ENCODE measurements around the gene IL1F10. TPM values are rescaled to one million over a fixed set of nuclear protein-coding genes. Genes with fewer than 3 reads are reported as not detected.

The IL1F10 gene
- total and polyA plus RNA-seq, 2 donors (not counting 3 experiments of a cell fraction or from before 2014, with no cell fraction given): not detected

GRCh38 chr2:113041871-113042270, 25.9 kb upstream of the IL1F10 start:
- H4K20me1 ChIP-seq (replicated peaks; ENCODE audit: control insufficient read depth, extremely low read depth, insufficient read depth, low read length): no peaks in the 10 kb centered on the region
- DNase-seq (ENCODE audit: low read depth, low spot score): no peak
- H3K9me3 ChIP-seq (replicated peaks; ENCODE audit: control insufficient read depth, insufficient read depth, low read length): no peaks in the 10 kb centered on the region
- BruUV-seq (replicated peaks): no TSS peak
- no peaks in the 10 kb centered on the region for H3K79me2 ChIP-seq (ENCODE audit: control insufficient read depth, insufficient read depth, low read length)
- no peak overlapping the region for H3K9ac ChIP-seq (replicated peaks; ENCODE audit: extremely low read depth, insufficient read depth, low read length)
- dilution Hi-C loops (cut with MboI; ENCODE audit: extremely low pct_ligation_motif_present, low sequenced_read_pairs) (no loop called here), intact Hi-C loops (cut with micrococcal nuclease) (no loop called here)
- no peaks in the 10 kb centered on the region for H3K4me1 ChIP-seq (ENCODE audit: control insufficient read depth, extremely low read depth, insufficient read depth, low read length)
- POLR2A ChIA-PET: no interaction called here
- CTCF ChIA-PET: interaction anchor here (1.9 kb wide), 1 partner anchor 38 kb away, joined by 6 read pairs; no protein-coding TSS in a partner anchor
- H3K27me3 ChIP-seq (ENCODE audit: control insufficient read depth in 2 of 2, insufficient read depth in 2 of 2, low read length in 2 of 2): peaks cover 3% of the 10 kb centered on the region in 2 experiments
- FAIRE-seq: no peak
- no peaks in the 10 kb centered on the region for H3K9me1 ChIP-seq (replicated peaks; ENCODE audit: control insufficient read depth, extremely low read depth, insufficient read depth, low read length)
- no peak overlapping the region for H3K4me3 ChIP-seq (replicated peaks in 1 of 3; ENCODE audit: insufficient read depth in 1 of 3, low read depth in 1 of 3, low read length in 3 of 3)
- no peak for TF ChIP-seq FOS (IDR thresholded peaks at IDR 0.05; ENCODE audit: borderline replicate concordance, insufficient read depth, low read length)
- no peak for TF ChIP-seq POLR2A (IDR thresholded peaks at IDR 0.05; ENCODE audit: low read depth, low read length)
- TF ChIP-seq GATA2 (IDR thresholded peaks at IDR 0.05; ENCODE audit: insufficient read depth, insufficient read length, low read depth, low read length): no peak
- no peak for TF ChIP-seq MAX (IDR thresholded peaks at IDR 0.05; ENCODE audit: insufficient read depth, insufficient read length)
- no peak for TF ChIP-seq JUN (IDR thresholded peaks at IDR 0.05; ENCODE audit: borderline replicate concordance, insufficient read depth, insufficient read length, low read depth)
- TF ChIP-seq POLR2AphosphoS5 (IDR thresholded peaks at IDR 0.05; ENCODE audit: insufficient read depth, low read depth, low read length): no peak
- no peak for TF ChIP-seq MYC (IDR thresholded peaks at IDR 0.05; ENCODE audit: low read depth, low read length)
- TF ChIP-seq CTCF (IDR thresholded peaks at IDR 0.05; ENCODE audit: extremely low read depth in 1 of 2, insufficient read depth in 1 of 2, low read depth in 1 of 2, low read length in 2 of 2): no peak
- TF ChIP-seq EZH2 (IDR thresholded peaks at IDR 0.05; ENCODE audit: borderline replicate concordance, low read depth, low read length, severe bottlenecking): no peak
- no peak overlapping the region for H3K27ac ChIP-seq (ENCODE audit: insufficient read depth, low read depth, low read length)
- no peak overlapping the region for H3K4me2 ChIP-seq (ENCODE audit: insufficient read depth, low read length)
- no peak overlapping the region for H2AFZ ChIP-seq (ENCODE audit: low read depth, low read length)
- H3K36me3 ChIP-seq (ENCODE audit: control insufficient read depth in 2 of 2, extremely low read depth in 1 of 2, insufficient read depth in 2 of 2, low read length in 2 of 2): no peaks in the 10 kb centered on the region

Data from endothelial cell of umbilical vein (primary cell).